GM21390 (cell line): ENCODE measurements around the gene ATP5F1E.

ENCODE experiments used
- ATAC-seq: cut with Tn5 transposase; IDR thresholded peaks from one replicate; pipeline ENCODE4 v1.9.1; 2021; ENCODE audit not compliant: unreplicated experiment

ATP5F1E gene

GRCh38 chr20:59006864-59007664 lies 25.1 kb downstream of the ATP5F1E start, which contains the start of gene CTSZ:
Gene CTSZ, minus strand, starts transcription at chr20:59007254. Its CDS starts 126 bp downstream, at chr20:59007128.
- peak; percentile 27 for ATAC-seq

- ATAC-seq, result no peak
Observed at GRCh38 chr20:59006167-59006863, 25.8 kb downstream of the ATP5F1E start.

GRCh38 chr20:59005523-59006166 lies 26.5 kb downstream of the ATP5F1E start:
- no peak for ATAC-seq

GRCh38 chr20:59004763-59005522 lies 27.2 kb downstream of the ATP5F1E start:
- peak; percentile 55 for ATAC-seq

GRCh38 chr20:59004493-59004762 lies 27.7 kb downstream of the ATP5F1E start:
- ATAC-seq, result no peak

- ATAC-seq, result no peak
Observed at GRCh38 chr20:59003836-59004492, 28.2 kb downstream of the ATP5F1E start.

DNA sequence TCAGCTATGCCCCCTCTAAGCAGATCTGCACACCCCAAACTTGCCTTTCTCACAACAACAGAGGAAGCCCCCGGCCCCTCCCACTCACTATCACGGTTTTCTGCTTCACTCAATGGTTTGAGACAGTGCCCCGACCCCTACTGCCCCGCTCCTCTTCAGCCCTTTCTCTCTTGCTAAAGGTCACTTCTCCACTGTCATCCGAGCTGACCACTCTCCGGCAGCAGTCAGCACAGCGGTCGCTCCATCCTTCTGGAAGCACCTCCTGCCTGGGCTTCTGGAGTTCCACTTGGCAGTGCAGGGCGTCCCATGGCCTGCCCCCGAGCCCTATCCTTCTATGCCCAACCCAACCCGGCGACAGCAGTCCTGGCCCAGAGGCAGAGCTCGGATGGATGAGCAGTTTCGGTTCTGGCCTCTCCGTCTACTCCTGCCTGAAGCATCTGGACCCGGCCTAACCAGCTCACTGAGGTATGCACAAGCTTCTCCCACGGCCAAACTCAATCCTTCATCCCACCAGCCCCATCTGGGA lies 29.2 kb downstream of the ATP5F1E start:
- no peak for ATAC-seq

DNA sequence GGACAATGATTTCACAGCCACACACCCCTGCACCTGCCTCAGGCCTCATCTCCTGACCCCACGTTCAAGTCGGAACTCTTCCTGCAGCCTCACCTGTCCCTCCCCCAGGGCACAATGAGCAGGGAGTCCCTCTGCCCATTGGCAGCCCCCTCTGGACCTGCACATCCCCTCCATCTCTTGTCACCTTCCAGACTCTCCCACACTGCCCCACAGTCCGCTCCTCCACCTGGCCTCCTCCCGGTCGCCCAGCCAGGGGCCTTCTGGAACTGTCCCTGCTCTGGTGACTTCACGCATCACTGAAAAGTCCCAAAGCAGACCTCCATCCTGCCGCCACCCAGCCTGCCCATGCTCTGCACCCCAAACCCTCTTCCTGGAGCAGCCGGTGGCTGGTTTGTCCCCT lies 29.7 kb downstream of the ATP5F1E start:
- no peak for ATAC-seq

DNA sequence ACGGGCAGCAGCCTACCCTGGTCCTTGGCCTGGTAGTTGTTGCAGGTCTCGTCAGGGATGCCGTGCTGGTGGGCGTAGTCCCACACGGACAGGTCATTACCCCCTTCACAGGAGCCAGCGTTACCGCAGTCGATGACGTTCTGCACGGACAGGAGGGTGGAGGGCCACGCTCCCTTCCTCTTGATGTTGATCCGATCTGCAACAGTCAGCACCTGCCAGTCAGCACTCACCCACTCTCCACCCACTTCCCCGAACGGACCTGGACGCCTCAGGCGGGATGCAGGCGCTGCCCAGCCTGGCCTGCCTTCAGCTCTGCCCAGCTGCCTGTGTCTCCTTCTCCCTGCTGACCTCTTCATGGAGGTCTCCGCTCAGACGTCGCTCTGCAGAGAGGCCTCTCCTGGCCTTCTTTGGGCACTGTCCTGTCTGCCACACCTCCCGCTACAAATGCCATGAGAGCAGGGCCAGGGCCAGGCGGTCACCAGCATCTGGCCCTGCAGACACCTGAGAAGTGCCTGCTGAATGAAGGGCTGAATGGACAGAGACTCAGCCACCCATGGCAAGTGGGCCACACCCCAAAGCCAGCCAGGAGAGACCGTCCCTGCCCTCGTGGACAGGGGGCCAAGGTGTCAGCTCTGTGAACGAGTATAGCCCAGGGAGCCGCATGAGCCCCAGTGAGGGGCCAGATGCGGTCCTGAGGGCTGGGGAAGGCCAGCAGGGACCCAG lies 30.5 kb downstream of the ATP5F1E start:
- no peak for ATAC-seq

DNA sequence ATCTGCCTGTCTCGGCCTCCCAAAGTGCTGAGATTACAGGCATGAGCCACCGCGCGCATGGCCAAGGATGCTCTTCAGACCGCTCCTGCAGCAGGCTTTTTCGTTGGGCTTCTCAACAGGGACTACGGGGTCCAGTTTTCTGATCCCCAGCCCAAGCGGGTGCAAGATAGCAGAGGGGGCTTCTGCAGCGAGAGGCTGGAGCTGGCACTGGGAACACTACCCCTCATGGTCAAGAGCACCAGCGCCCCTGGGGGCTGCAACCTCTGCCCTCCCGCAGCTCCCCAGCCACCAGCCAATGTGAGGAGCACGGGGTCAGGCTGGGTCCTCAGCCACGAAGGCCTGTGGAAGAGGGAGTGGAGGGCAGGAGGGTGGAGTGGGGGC lies 31.1 kb downstream of the ATP5F1E start:
- no peak for ATAC-seq

DNA sequence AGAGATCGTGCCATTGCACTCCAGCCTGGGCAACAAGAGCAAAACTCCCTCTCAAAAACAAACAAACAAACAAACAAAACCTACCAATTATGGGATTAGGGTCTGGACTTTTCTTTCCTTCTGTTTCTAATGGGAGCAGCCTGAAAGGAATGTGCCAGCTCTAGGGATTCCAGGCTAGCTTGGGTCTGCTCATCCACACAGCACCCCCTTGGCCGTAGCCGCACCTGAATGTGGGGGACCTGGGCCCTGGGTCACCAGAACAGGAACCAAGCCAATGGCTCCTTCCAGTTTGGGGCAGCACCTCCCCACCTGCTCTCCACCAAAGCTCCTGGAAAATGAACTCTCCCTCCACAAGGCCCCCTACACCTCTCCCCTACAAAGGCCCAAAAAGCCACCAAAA lies 31.8 kb downstream of the ATP5F1E start:
- no peak for ATAC-seq

GRCh38 chr20:58998656-58999055 lies 33.5 kb downstream of the ATP5F1E start:
- ATAC-seq, result no peak

- ATAC-seq, result no peak
Observed at GRCh38 chr20:58997141-58997770, 34.9 kb downstream of the ATP5F1E start.

DNA sequence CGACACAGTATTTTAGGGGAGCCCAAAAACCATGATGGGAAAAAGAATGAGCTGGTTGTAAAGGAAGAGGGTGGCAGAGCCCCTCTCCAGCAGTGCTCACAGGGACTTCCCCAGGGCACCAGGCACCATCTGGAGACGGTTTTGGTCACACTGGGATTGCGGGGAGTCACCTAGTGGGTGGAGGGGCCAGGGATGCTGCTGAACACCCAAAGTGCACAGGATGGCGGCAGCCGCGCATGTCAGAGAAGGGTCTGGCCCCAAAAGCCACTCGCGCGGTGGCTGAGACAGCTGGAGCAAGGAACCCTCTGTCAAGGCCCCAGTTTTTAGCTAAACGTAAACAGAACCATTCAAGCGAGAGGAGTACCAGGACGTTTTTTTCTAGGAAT lies 35.9 kb downstream of the ATP5F1E start:
- ATAC-seq, result no peak

DNA sequence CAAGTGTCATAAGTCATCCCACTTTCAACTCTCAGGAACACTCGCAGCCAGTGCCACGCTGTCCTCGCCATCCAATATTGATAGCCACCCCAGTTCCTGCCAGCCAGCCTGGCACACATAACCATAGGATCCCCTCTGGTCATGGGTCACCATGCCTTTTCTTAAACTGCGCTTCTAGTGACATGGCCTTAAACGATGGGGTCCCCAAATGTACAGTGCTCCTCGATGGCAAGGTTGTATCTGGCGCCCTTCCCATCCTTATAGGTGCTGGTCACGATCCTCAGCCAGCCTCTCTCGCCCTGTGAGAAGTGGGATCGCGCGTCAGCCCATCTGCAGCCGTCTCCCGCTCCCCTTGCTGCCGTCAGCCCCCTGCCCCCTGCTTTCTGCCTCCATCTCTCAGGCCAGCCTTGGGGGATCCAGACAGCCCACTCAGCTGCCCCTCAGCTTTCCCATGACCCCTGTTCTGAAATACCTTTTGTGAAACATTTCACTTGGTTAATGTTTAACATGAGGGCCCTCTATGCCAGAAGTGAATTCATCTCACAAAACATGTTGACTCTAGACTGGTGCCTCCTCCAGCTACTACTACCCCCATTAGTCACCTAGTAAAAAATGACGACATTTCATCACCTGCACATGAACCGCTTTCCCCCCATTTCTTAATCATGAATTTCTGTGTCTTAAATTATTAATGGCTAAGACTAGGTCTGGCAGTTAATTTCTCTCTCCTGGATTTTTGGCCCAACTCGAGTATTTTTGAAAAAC lies 36.5 kb downstream of the ATP5F1E start:
- no peak for ATAC-seq

DNA sequence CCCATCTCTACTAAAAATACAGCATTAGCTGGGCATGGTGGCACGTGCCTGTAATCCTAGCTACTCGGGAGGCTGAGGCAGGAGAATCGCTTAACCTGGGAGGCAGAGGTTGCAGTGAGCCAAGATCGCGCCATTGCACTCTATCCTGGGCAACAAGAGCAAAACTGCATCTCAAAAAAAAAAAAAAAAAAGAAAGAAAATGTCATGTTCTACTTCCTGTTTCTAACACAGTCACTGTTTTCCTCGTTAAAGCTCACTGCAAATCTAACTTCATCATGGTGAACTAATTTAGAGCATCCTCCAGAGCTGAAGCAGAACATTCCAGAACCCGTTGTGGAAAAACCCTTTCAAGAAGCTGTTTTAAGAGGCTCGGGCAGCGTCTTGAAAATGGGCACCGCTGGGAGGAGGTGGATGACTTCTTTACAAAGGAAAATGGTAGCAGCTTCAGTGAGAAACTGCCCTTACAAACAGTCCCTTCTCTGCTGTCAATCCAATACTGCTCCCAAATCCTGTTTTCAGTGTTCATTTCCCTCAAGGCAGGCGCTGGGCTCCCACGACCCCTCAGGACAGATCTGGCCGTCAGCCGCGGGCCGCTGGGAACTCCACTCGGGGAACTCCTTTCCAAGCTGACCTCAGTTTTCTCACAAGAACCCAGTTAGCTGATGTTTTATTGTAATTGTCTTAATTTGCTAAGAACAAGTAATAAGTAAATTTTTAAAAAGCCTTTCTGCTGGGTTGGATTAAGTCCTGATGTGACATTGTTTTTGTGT lies 37.6 kb downstream of the ATP5F1E start:
- ATAC-seq, result no peak

DNA sequence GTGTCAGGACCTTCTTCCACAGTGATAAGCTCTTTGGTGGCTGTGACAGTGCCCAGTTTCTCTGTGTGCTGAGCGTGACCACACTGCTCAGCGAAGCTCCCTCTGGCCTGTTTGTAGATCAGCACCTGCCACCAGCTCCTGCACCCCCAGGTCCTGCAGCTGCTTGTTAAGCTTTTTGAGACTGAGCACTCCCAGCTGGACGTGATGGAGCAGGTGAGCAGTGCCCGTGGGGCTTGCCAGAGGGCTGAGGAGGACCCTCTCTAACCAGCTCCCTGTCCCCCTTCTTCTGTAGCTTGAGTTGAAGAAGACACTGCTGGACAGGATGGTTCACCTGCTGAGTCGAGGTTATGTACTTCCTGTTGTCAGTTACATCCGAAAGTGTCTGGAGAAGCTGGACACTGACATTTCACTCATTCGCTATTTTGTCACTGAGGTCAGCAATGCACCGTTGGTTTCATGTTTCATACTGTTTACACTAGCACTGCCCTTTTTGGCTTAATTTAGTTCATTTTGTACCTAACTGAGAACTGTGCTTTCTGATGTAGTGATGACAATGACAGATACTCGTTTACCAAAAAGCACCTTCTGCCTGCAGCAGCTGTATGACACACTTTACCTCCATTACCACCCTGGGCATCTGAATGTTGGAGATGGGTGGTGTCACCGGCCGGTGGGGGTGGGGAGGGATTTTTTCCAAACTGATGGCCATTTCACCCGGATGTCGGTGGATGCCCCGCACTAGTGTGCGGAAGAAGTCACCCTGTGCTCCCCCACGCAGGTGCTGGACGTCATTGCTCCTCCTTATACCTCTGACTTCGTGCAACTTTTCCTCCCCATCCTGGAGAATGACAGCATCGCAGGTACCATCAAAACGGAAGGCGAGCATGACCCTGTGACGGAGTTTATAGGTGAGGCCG lies 38.5 kb downstream of the ATP5F1E start:
- no peak for ATAC-seq
